Subcutaneous adipose tissue (tissue), 4 donors: Measurements from ENCODE around the gene SPINT1. TPM values are rescaled to one million over a fixed set of nuclear protein-coding genes. Genes with fewer than 3 reads are reported as not detected.

ENCODE experiments used
- total RNA-seq, 4 donors: library from RNA; depleted of rRNA; stranded (reverse); fragments of >200 nt; gene quantifications; one replicate each; pipeline ENCODE4 v1.1.0, GENCODE V29; 2016
- TF ChIP-seq, protein P1 (sequence below): fragments of 450-650 bp; IDR thresholded peaks from one replicate; pipeline ENCODE4 v1.5.1; 2016; ENCODE audit warnings: low read depth, mild to moderate bottlenecking, control low read depth, antibody characterized with exemption, moderate library complexity

SPINT1 gene
- total RNA-seq, 4 donors from 2014 or later: 2.3 to 13.1 (median 4.0) TPM; not detected in 1

DNA sequence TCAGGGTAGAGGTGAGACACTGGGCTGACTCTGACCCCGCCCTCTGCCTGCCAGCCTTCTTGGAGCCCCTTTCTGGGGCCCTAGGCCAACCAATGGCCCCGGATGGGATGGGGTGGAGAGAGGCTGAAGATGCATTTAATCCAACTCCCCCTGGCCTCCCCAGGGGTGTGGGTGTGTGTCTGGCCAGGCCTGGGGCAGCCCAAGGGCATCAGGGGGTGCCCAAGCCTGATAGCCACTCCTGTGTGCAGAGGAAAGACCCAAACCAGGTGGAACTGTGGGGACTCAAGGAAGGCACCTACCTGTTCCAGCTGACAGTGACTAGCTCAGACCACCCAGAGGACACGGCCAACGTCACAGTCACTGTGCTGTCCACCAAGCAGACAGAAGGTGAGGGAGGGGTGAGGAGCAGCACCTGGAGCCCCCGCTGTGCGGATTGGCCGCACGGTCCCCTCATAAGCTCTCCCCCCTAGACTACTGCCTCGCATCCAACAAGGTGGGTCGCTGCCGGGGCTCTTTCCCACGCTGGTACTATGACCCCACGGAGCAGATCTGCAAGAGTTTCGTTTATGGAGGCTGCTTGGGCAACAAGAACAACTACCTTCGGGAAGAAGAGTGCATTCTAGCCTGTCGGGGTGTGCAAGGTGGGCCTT is 9.5 kb downstream of the SPINT1 start:
- TF ChIP-seq, protein P1, sequence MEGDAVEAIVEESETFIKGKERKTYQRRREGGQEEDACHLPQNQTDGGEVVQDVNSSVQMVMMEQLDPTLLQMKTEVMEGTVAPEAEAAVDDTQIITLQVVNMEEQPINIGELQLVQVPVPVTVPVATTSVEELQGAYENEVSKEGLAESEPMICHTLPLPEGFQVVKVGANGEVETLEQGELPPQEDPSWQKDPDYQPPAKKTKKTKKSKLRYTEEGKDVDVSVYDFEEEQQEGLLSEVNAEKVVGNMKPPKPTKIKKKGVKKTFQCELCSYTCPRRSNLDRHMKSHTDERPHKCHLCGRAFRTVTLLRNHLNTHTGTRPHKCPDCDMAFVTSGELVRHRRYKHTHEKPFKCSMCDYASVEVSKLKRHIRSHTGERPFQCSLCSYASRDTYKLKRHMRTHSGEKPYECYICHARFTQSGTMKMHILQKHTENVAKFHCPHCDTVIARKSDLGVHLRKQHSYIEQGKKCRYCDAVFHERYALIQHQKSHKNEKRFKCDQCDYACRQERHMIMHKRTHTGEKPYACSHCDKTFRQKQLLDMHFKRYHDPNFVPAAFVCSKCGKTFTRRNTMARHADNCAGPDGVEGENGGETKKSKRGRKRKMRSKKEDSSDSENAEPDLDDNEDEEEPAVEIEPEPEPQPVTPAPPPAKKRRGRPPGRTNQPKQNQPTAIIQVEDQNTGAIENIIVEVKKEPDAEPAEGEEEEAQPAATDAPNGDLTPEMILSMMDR: no peak

DNA sequence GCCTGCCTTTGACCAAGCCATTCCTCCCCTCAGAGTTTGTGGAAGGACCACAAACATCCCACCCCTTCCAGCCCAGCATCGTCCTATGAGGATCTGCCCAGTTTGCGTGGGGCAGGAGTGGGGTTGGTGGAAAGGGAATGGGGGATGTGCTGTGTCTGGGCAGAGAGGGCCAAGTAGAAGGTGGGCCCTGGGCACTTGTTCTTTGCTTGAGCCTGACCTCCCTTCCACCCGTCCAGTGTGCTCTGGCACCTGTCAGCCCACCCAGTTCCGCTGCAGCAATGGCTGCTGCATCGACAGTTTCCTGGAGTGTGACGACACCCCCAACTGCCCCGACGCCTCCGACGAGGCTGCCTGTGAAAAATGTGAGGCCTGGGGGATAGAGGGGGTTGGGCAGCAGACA is 10.3 kb downstream of the SPINT1 start:
- TF ChIP-seq, protein P1: no peak

DNA sequence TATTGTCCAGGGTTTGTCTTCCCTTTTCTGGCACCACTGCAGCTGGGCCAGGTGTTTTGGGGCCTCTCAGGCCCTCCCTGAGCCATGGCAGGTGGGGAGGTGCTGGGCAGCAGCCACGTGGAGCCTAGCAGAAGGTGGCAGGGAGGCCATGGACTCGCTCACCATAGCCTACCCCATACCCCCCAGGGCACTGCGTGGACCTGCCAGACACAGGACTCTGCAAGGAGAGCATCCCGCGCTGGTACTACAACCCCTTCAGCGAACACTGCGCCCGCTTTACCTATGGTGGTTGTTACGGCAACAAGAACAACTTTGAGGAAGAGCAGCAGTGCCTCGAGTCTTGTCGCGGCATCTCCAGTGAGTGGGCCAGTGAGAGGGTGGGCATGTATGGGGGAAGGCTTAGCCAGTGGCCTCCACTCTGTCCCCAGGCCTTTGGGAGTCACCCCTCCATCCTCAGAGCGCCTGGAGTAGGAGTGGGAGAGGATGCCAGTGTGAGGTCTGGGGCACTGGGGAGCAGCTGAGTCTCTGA is 11.9 kb downstream of the SPINT1 start:
- TF ChIP-seq, protein P1: no peak

DNA sequence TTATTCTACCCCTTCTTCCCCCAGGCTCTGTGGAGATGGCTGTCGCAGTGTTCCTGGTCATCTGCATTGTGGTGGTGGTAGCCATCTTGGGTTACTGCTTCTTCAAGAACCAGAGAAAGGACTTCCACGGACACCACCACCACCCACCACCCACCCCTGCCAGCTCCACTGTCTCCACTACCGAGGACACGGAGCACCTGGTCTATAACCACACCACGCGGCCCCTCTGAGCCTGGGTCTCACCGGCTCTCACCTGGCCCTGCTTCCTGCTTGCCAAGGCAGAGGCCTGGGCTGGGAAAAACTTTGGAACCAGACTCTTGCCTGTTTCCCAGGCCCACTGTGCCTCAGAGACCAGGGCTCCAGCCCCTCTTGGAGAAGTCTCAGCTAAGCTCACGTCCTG is 12.9 kb downstream of the SPINT1 start:
- TF ChIP-seq, protein P1: no peak

DNA sequence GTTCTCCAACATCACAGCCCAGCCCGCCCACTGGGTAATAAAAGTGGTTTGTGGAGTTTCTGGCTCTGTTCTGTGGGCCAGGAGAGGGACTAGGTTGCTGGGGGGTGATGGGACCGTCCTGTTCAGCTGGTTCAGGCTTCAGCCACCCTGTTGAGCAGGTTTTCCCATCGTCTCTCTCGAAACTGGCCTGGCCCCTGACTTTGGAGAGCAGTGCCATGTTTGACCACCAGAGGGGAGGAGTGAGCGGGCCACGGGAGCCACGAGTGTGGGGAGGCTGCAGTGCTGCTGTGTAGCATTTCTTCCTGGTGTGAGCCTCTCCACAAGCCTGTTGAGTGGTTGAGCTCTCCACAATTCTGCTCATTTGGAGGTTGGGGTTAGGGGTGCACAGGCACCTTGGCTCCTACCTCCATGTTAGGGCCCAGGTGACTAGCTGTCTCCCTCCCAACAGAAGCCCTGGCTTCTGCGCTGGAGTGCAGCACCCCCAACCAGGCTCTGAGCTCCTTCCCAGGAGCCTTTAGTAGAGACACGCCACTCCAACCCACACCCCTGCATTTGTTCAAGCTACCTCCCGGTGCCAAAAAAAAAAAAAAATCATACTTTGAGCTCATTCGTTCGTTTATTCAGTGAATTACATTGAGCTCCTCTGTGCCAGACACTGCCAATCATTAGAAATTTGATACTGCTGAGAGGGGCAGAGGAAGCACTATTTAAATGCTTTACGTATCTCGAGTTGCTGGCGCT is 13.9 kb downstream of the SPINT1 start:
- TF ChIP-seq, protein P1: no peak

DNA sequence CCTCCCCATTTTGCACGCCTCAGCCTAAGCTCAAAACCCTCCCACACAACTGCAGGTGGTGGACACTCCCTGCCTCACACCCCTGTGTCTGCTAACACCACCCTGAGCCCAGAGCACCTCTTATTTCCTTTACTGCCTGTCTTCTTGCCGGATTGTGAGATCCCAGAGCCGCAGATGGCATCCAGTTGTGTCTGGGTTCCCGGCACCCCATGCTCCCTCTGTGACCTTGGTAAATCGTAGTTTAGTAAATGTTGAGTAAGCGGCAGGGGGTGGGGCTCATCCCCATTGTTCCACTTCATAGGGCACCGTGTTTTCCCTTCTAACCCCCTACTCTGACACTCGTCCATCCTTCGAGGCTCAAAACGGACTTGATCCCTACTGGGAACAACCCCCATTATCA is 14.9 kb downstream of the SPINT1 start:
- TF ChIP-seq, protein P1: no peak

DNA sequence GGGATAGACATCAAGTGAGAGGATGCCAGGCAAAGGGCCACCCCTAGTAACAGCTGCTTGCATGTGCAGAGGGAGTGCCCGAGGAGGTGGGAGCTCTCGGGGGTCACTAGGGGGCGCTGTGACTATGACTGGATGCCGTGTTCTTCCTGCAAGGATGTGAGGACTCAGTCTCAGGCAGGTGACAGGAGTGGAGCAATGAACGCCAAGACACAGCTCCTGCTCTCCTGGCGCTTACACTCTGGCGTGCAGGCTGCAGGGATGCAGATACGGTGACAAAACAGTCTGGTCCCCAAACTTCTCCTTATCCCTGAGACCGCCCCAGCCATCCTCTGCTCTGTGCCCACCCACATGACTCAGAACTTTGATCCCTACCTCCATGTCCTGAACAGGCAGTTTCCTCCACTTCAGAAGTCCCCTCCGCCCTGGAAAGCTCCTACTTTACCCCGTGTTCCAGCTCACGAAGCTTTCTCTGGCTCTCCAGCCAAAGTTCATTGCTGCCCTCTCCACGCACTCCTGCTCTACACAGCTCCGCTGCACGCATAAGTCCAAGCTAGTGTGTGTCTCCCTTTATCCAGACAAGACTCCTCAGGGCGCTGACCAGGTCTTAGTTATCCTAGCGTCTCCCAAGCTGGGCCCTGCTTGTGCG is 15.5 kb downstream of the SPINT1 start:
- TF ChIP-seq, protein P1: no peak
